ENCODE results near the gene TOP1. TPM values are rescaled to one million over a fixed set of nuclear protein-coding genes. Genes with fewer than 3 reads are reported as not detected.

Gene TOP1
- total and polyA plus RNA-seq, 4 donors: 39.7 to 62.7 (median 51.7) TPM

DNA sequence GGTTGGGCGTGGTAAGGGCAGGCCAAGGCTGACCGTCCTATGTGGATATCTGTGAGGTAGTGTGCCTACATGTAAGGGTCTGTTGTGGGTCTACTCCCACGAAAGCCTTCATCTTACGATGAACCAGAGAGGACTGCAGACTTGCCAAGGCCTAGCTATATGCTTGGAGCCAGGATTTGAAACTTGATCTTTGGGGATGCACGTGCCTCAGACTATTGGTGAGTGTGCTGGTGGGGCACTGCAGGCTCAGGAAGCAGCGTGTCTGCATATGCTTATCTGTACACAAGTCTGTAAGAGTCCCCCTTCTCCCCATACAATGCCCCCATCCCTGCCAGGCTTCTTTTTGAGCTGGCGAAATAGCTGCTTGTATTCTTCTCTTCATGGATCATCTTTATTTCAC lies 126.6 kb downstream of the TOP1 start:
- H3K27ac ChIP-seq (ENCODE audit: low read depth in 1 of 2, low read length in 1 of 2): peak overlapping the region in 1 of 2 donors; percentile 50
- H3K9me3 ChIP-seq (ENCODE audit: control insufficient read depth in 4 of 4, insufficient read depth in 3 of 4, low read length in 3 of 4): no peaks in the 10 kb centered on the region
- ATAC-seq (ENCODE audit: insufficient read depth, low FRiP score) (no peak), DNase-seq (no peak)
- no peaks in the 10 kb centered on the region for H3K27me3 ChIP-seq (ENCODE audit: control insufficient read depth in 3 of 3, insufficient read depth in 3 of 3, low read length in 2 of 3)
- no peak overlapping the region for H3K4me3 ChIP-seq
- TF ChIP-seq, protein P1, sequence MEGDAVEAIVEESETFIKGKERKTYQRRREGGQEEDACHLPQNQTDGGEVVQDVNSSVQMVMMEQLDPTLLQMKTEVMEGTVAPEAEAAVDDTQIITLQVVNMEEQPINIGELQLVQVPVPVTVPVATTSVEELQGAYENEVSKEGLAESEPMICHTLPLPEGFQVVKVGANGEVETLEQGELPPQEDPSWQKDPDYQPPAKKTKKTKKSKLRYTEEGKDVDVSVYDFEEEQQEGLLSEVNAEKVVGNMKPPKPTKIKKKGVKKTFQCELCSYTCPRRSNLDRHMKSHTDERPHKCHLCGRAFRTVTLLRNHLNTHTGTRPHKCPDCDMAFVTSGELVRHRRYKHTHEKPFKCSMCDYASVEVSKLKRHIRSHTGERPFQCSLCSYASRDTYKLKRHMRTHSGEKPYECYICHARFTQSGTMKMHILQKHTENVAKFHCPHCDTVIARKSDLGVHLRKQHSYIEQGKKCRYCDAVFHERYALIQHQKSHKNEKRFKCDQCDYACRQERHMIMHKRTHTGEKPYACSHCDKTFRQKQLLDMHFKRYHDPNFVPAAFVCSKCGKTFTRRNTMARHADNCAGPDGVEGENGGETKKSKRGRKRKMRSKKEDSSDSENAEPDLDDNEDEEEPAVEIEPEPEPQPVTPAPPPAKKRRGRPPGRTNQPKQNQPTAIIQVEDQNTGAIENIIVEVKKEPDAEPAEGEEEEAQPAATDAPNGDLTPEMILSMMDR (IDR thresholded peaks at IDR 0.05; ENCODE audit: control extremely low read depth, extremely low read depth): no peak
- H3K9ac ChIP-seq (ENCODE audit: insufficient read depth in 1 of 2, low read length in 2 of 2): no peak overlapping the region
- H3K36me3 ChIP-seq (ENCODE audit: control insufficient read depth in 4 of 4, insufficient read depth in 4 of 4, low read length in 4 of 4): peaks cover 0 to 11% (median 8%) of the 10 kb centered on the region in 4 donors
- peaks cover 0 to 56% (median 17%) of the 10 kb centered on the region in 5 donors for H3K4me1 ChIP-seq (ENCODE audit: control insufficient read depth in 5 of 5, insufficient read depth in 5 of 5, low read length in 5 of 5)
- WGBS, 2 donors: 80 to 83% methylated on average over 7 of the region's 7 CpGs

DNA sequence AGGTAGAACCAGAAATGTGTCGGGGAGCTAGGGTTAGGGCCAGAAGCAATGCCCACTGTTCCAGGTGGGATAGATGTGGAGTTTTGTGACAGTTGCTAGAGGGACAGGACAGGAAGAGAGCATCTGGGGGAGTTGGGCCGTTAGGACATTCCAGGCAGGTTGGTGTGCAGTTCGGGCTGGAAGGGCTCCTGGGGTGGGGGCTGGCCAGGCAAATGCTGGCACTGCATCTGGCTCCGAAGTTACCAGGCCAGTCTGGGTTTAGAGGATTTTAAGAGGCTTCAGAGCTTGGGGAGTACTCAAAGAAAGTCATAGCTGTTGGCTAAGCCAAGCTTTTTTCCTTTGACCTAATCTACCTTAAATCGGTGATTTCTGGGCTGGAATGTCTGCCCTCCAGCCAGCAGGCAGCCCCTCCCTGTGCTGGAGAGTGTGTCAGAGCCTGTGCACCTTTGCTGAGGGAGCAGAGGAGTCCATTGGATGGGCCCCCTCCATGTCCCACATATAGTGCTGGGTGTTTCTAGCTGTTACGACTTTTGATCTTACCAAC lies 129.5 kb downstream of the TOP1 start:
- no peaks in the 10 kb centered on the region for H3K27me3 ChIP-seq (ENCODE audit: control insufficient read depth in 3 of 3, insufficient read depth in 3 of 3, low read length in 2 of 3)
- ATAC-seq (ENCODE audit: insufficient read depth, low FRiP score) (no peak), DNase-seq (no peak)
- no peaks in the 10 kb centered on the region for H3K9me3 ChIP-seq (ENCODE audit: control insufficient read depth in 4 of 4, insufficient read depth in 3 of 4, low read length in 3 of 4)
- 75 to 88% methylated on average over 6 of the region's 6 CpGs for WGBS, 2 donors
- H3K27ac ChIP-seq (ENCODE audit: low read depth in 1 of 2, low read length in 1 of 2): peak overlapping the region in 1 of 2 donors; percentile 37
- no peak overlapping the region for H3K4me3 ChIP-seq
- TF ChIP-seq, protein P1 (IDR thresholded peaks at IDR 0.05; ENCODE audit: control extremely low read depth, extremely low read depth): no peak
- H3K4me1 ChIP-seq (ENCODE audit: control insufficient read depth in 5 of 5, insufficient read depth in 5 of 5, low read length in 5 of 5): peaks cover 0 to 47% (median 9%) of the 10 kb centered on the region in 5 donors
- peaks cover 0 to 21% (median 14%) of the 10 kb centered on the region in 4 donors for H3K36me3 ChIP-seq (ENCODE audit: control insufficient read depth in 4 of 4, insufficient read depth in 4 of 4, low read length in 4 of 4)
- H3K9ac ChIP-seq (ENCODE audit: insufficient read depth in 1 of 2, low read length in 2 of 2): no peak overlapping the region

DNA sequence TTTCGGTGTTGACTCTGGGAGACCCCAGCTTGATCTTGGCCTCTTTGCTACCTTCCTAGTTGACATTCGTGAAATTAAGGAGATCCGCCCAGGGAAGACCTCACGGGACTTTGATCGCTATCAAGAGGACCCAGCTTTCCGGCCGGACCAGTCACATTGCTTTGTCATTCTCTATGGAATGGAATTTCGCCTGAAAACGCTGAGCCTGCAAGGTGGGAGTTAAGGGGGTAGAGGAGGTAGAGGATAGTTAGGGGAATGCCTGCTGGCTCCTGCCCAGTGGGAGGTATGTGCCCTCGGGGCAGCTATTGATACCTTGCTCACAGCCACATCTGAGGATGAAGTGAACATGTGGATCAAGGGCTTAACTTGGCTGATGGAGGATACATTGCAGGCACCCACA lies 130.9 kb downstream of the TOP1 start:
- no peak overlapping the region for H3K27ac ChIP-seq (ENCODE audit: low read depth in 1 of 2, low read length in 1 of 2)

More for the DNA sequence above, 130.9 kb downstream of the TOP1 start:
- Histone ChIP-seq H3K36me3 (ENCODE audit: control insufficient read depth in 4 of 4, insufficient read depth in 4 of 4, low read length in 4 of 4) (peaks cover 4 to 35% (median 27%) of the 10 kb centered on the region in 4 donors), H3K4me1 (ENCODE audit: control insufficient read depth in 5 of 5, insufficient read depth in 5 of 5, low read length in 5 of 5) (peaks cover 0 to 40% (median 9%) of the 10 kb centered on the region in 5 donors), H3K4me3 (no peak overlapping the region), H3K9me3 (ENCODE audit: control insufficient read depth in 4 of 4, insufficient read depth in 3 of 4, low read length in 3 of 4) (no peaks in the 10 kb centered on the region), H3K27me3 (ENCODE audit: control insufficient read depth in 3 of 3, insufficient read depth in 3 of 3, low read length in 2 of 3) (no peaks in the 10 kb centered on the region), H3K9ac (ENCODE audit: insufficient read depth in 1 of 2, low read length in 2 of 2) (no peak overlapping the region)
- TF ChIP-seq, protein P1 (IDR thresholded peaks at IDR 0.05; ENCODE audit: control extremely low read depth, extremely low read depth): no peak
- DNase-seq (no peak), ATAC-seq (ENCODE audit: insufficient read depth, low FRiP score) (no peak)
- 80 to 86% methylated on average over 10 of the region's 10 CpGs for WGBS, 2 donors

Data from lung (tissue), 12 donors.